ENCODE data around the gene MEIS3.

GRCh38 chr19:47447470-47448359 is 28.4 kb upstream of the MEIS3 start:
- TF ChIP-seq, protein P1, sequence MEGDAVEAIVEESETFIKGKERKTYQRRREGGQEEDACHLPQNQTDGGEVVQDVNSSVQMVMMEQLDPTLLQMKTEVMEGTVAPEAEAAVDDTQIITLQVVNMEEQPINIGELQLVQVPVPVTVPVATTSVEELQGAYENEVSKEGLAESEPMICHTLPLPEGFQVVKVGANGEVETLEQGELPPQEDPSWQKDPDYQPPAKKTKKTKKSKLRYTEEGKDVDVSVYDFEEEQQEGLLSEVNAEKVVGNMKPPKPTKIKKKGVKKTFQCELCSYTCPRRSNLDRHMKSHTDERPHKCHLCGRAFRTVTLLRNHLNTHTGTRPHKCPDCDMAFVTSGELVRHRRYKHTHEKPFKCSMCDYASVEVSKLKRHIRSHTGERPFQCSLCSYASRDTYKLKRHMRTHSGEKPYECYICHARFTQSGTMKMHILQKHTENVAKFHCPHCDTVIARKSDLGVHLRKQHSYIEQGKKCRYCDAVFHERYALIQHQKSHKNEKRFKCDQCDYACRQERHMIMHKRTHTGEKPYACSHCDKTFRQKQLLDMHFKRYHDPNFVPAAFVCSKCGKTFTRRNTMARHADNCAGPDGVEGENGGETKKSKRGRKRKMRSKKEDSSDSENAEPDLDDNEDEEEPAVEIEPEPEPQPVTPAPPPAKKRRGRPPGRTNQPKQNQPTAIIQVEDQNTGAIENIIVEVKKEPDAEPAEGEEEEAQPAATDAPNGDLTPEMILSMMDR (conservative IDR thresholded peaks at IDR 0.05; ENCODE audit: low read depth, low read length) = no peak
- TF ChIP-seq EZH2 (IDR thresholded peaks at IDR 0.05; ENCODE audit: borderline replicate concordance, low read depth, low read length, poor library complexity, severe bottlenecking) = no peak

Measured in A673 (cell line).